T-cell (primary cell): ENCODE data around the gene QSER1. TPM values are rescaled to one million over a fixed set of nuclear protein-coding genes. Genes with fewer than 3 reads are reported as not detected.
"Not testable (repeated sequence)": the region's sequence is repeated elsewhere in the genome, so short reads cannot be mapped to it uniquely, and the experiment has no call there.

ENCODE experiments used
- ATAC-seq, 4 experiments: fragments of 200-7000 bp in 3 of 4; fragments of 150-1000 bp in 1 of 4; cut with Tn5 transposase; replicated peaks in 1 of 4; 1 replicate in 3 of 4; 2 replicates in 1 of 4; pipeline ENCODE4 v1.10.0; 2021; ENCODE audit warnings: moderate library complexity in 3 of 4, mild to moderate bottlenecking in 2 of 4, moderate number of reproducible peaks in 1 of 4
- CTCF ChIA-PET, 2 donors: fragments of 300-600 bp; sonication (Branson Sonifier 250); formaldehyde crosslinking; loops; one replicate each; lab custom pipeline; 2022; ENCODE audit warnings: antibody characterized with exemption in 2 of 2; lab: Charles Lee
- POLR2A ChIA-PET, 2 donors: fragments of 300-600 bp; sonication (Branson Sonifier 250); formaldehyde crosslinking; loops; one replicate each; lab custom pipeline; 2022; ENCODE audit warnings: antibody characterized with exemption in 2 of 2; lab: Charles Lee
- DNase-seq, 35 experiments: peaks; one replicate each; pipeline versions ENCODE4 v3.0.0 to v3.0.0-alpha.2; 2013 to 2023
- H3K27ac ChIP-seq: one replicate; pipeline ENCODE4 v1.5.1; 2013; ENCODE audit warnings: low read length
- H3K27me3 ChIP-seq, 2 experiments: replicated peaks in 1 of 2; 1 replicate in 1 of 2; 2 replicates in 1 of 2; pipeline versions ENCODE4 v1.6.1 to v1.7.0; 2013; ENCODE audit warnings: low read length in 1 of 2, mixed read lengths in 1 of 2; ENCODE audit not compliant: control insufficient read depth in 2 of 2, insufficient read depth in 2 of 2; ENCODE audit errors: extremely low read depth in 1 of 2
- H3K36me3 ChIP-seq, 2 donors: 1 replicate in 1 of 2; 2 replicates in 1 of 2; pipeline versions ENCODE4 v1.6.1 to v1.7.0; 2013; ENCODE audit warnings: low read length in 1 of 2; ENCODE audit not compliant: control insufficient read depth in 2 of 2, insufficient read depth in 1 of 2; ENCODE audit errors: extremely low read depth in 1 of 2
- H3K4me1 ChIP-seq, 2 experiments: 1 replicate in 1 of 2; 2 replicates in 1 of 2; pipeline versions ENCODE4 v1.6.1 to v1.7.0; 2013; ENCODE audit warnings: low read length in 2 of 2, mixed read lengths in 1 of 2; ENCODE audit not compliant: insufficient read depth in 2 of 2, control insufficient read depth in 1 of 2; ENCODE audit errors: extremely low read depth in 1 of 2
- H3K4me3 ChIP-seq, 2 donors: 1 replicate in 1 of 2; 2 replicates in 1 of 2; pipeline versions ENCODE4 v1.5.1 to v1.7.0; 2013; ENCODE audit warnings: mild to moderate bottlenecking in 2 of 2, low read length in 1 of 2, moderate library complexity in 1 of 2; ENCODE audit not compliant: control insufficient read depth in 1 of 2; ENCODE audit errors: extremely low read depth in 1 of 2
- H3K9me3 ChIP-seq: 2 replicates; pipeline ENCODE4 v1.7.0; 2013
- H3K27ac Mint-ChIP-seq, 2 donors: one replicate each; pipeline ENCODE4 v1.8.0; 2020 to 2021; ENCODE audit warnings: mild to moderate bottlenecking in 2 of 2, mixed read lengths in 2 of 2
- H3K27me3 Mint-ChIP-seq, 2 donors: one replicate each; pipeline ENCODE4 v1.8.0; 2021 to 2022; ENCODE audit warnings: mixed read lengths in 2 of 2
- H3K36me3 Mint-ChIP-seq: one replicate; pipeline ENCODE4 v1.8.0; 2021; ENCODE audit warnings: mixed read lengths
- H3K4me1 Mint-ChIP-seq, 3 donors: one replicate each; pipeline ENCODE4 v1.8.0; 2020 to 2022; ENCODE audit warnings: mixed read lengths in 3 of 3, mild to moderate bottlenecking in 1 of 3
- H3K4me3 Mint-ChIP-seq, 3 donors: one replicate each; pipeline ENCODE4 v1.8.0; 2020 to 2022; ENCODE audit warnings: mild to moderate bottlenecking in 3 of 3, mixed read lengths in 3 of 3, moderate library complexity in 3 of 3
- H3K9me3 Mint-ChIP-seq, 3 donors: one replicate each; pipeline ENCODE4 v1.8.0; 2020 to 2022; ENCODE audit warnings: mixed read lengths in 3 of 3
- WGBS: methylation state at CpG from one replicate; pipeline ENCODE4 v1.1.5; 2013; ENCODE audit warnings: missing lambda C conversion rate; ENCODE audit not compliant: insufficient coverage; 5-methylcytosine and 5-hydroxymethylcytosine counted together
- total RNA-seq, 35 experiments: library from RNA in 6 of 35; stranded (reverse) in 6 of 35; fragments of 120-200 nt in 1 of 35; gene quantifications; one replicate each; pipeline versions ENCODE4 v1.2.1 to v1.2.4 and lab custom pipeline; 2013 to 2026

QSER1 gene
- total RNA-seq, 5 donors from 2014 or later (not counting 1 experiment from before 2014, with no cell fraction given): 11.9 to 14.1 (median 13.5) TPM

GRCh38 chr11:32855601-32856000 is 37.0 kb upstream of the QSER1 start:
- Mint-ChIP-seq H3K27ac (no peak overlapping the region), H3K9me3 (no peaks in the 10 kb centered on the region), H3K36me3 (no peaks in the 10 kb centered on the region), H3K4me1 (no peaks in the 10 kb centered on the region), H3K4me3 (no peak overlapping the region), H3K27me3 (peaks cover 3 to 11% of the 10 kb centered on the region in 2 donors)
- no peak overlapping the region for H3K27ac ChIP-seq
- no peak overlapping the region for H3K4me3 ChIP-seq
- whole genome bisulfite sequencing: 67% methylated on average over 1 of the region's 2 CpGs
- no peak for ATAC-seq
- H3K9me3 ChIP-seq: no peaks in the 10 kb centered on the region
- no peaks in the 10 kb centered on the region for H3K36me3 ChIP-seq
- ChIA-PET CTCF (interaction anchor here in 1 of 2 donors (0.6 kb wide), 1 partner anchor 310 kb away, joined by 3 read pairs; no protein-coding TSS in a partner anchor), POLR2A (no interaction called here)
- H3K27me3 ChIP-seq: peaks cover 0 to 6% of the 10 kb centered on the region in 2 experiments
- no peak for DNase-seq
- H3K4me1 ChIP-seq: no peaks in the 10 kb centered on the region

GRCh38 chr11:32858731-32859130 is 33.9 kb upstream of the QSER1 start:
- Histone ChIP-seq H3K9me3 (no peaks in the 10 kb centered on the region), H3K4me3 (no peak overlapping the region), H3K4me1 (no peaks in the 10 kb centered on the region), H3K27me3 (peaks cover 0 to 8% of the 10 kb centered on the region in 2 experiments), H3K36me3 (no peaks in the 10 kb centered on the region), H3K27ac (no peak overlapping the region)
- H3K9me3 Mint-ChIP-seq: no peaks in the 10 kb centered on the region
- no peak overlapping the region for H3K4me3 Mint-ChIP-seq
- no peak overlapping the region for H3K27ac Mint-ChIP-seq
- POLR2A ChIA-PET: no interaction called here
- CTCF ChIA-PET: interaction anchor here in 1 of 2 donors (0.5 kb wide), 1 partner anchor 12 kb away, joined by 3 read pairs; no protein-coding TSS in a partner anchor
- no peaks in the 10 kb centered on the region for H3K4me1 Mint-ChIP-seq
- peaks cover 7 to 17% of the 10 kb centered on the region in 2 donors for H3K27me3 Mint-ChIP-seq
- no CpG with 5 or more reads among the region's 1 CpG for WGBS
- no peak for ATAC-seq
- H3K36me3 Mint-ChIP-seq: no peaks in the 10 kb centered on the region
- no peak for DNase-seq

GRCh38 chr11:32861850-32862577 is 30.6 kb upstream of the QSER1 start:
- WGBS: 83% methylated on average over 2 of the region's 3 CpGs
- POLR2A ChIA-PET: no interaction called here

GRCh38 chr11:32864555-32864954 is 28.1 kb upstream of the QSER1 start:
- H3K4me1 ChIP-seq: no peaks in the 10 kb centered on the region
- no peak overlapping the region for H3K27ac ChIP-seq
- ChIA-PET CTCF (interaction anchor here in 1 of 2 donors (0.6 kb wide), 1 partner anchor 810 kb away, joined by 4 read pairs; no protein-coding TSS in a partner anchor), POLR2A (no interaction called here)
- H3K36me3 Mint-ChIP-seq: no peaks in the 10 kb centered on the region
- no peak overlapping the region for H3K4me3 ChIP-seq
- no peaks in the 10 kb centered on the region for H3K36me3 ChIP-seq
- no peaks in the 10 kb centered on the region for H3K4me1 Mint-ChIP-seq
- no peak overlapping the region for H3K27ac Mint-ChIP-seq
- H3K4me3 Mint-ChIP-seq: no peak overlapping the region
- peaks cover 0 to 6% (median 2%) of the 10 kb centered on the region in 3 donors for H3K9me3 Mint-ChIP-seq
- peaks cover 15 to 25% of the 10 kb centered on the region in 2 donors for H3K27me3 Mint-ChIP-seq
- DNase-seq (no peak), ATAC-seq (no peak)
- H3K9me3 ChIP-seq: no peaks in the 10 kb centered on the region
- peaks cover 0 to 6% of the 10 kb centered on the region in 2 experiments for H3K27me3 ChIP-seq

More at GRCh38 chr11:32861850-32862577, 30.6 kb upstream of the QSER1 start:
- DNase-seq (no peak), ATAC-seq (no peak)
- H3K27ac ChIP-seq: no peak overlapping the region
- H3K36me3 Mint-ChIP-seq: no peaks in the 10 kb centered on the region
- no peaks in the 10 kb centered on the region for H3K4me1 Mint-ChIP-seq
- no peak overlapping the region for H3K4me3 Mint-ChIP-seq
- H3K9me3 Mint-ChIP-seq: no peaks in the 10 kb centered on the region
- no peak overlapping the region for H3K4me3 ChIP-seq
- H3K36me3 ChIP-seq: no peaks in the 10 kb centered on the region
- CTCF ChIA-PET: no interaction called here
- no peaks in the 10 kb centered on the region for H3K9me3 ChIP-seq
- peaks cover 0 to 9% of the 10 kb centered on the region in 2 experiments for H3K27me3 ChIP-seq
- H3K4me1 ChIP-seq: no peaks in the 10 kb centered on the region
- no peak overlapping the region for H3K27ac Mint-ChIP-seq
- H3K27me3 Mint-ChIP-seq: peaks cover 14 to 28% of the 10 kb centered on the region in 2 donors

GRCh38 chr11:32868752-32869151 is 23.9 kb upstream of the QSER1 start:
- H3K27ac Mint-ChIP-seq, DNase-seq, H3K36me3 Mint-ChIP-seq, H3K9me3 Mint-ChIP-seq, H3K27ac ChIP-seq, POLR2A ChIA-PET, H3K9me3 ChIP-seq, ATAC-seq, H3K4me1 ChIP-seq, H3K4me1 Mint-ChIP-seq, H3K4me3 Mint-ChIP-seq, H3K36me3 ChIP-seq, H3K4me3 ChIP-seq, H3K27me3 ChIP-seq: not testable (repeated sequence)
- H3K27me3 Mint-ChIP-seq: peaks cover 10 to 13% of the 10 kb centered on the region in 2 donors
- CTCF ChIA-PET: interaction anchor here in 1 of 2 donors (0.6 kb wide), 1 partner anchor 51 kb away, joined by 3 read pairs; no protein-coding TSS in a partner anchor
- 60% methylated on average over 1 of the region's 4 CpGs for WGBS

GRCh38 chr11:32870676-32871075 is 21.9 kb upstream of the QSER1 start:
- WGBS: 56% methylated on average over 2 of the region's 2 CpGs
- Mint-ChIP-seq H3K27ac (no peak overlapping the region), H3K36me3 (no peaks in the 10 kb centered on the region), H3K4me1 (no peaks in the 10 kb centered on the region), H3K4me3 (no peak overlapping the region), H3K27me3 (peaks cover 9 to 13% of the 10 kb centered on the region in 2 donors), H3K9me3 (peaks cover 0 to 7% (median 6%) of the 10 kb centered on the region in 3 donors)
- DNase-seq: peak in 21 of 35 experiments; percentile 4 to 44 (median 18)
- H3K36me3 ChIP-seq: no peaks in the 10 kb centered on the region
- no peaks in the 10 kb centered on the region for H3K4me1 ChIP-seq
- CTCF ChIA-PET: no interaction called here
- ATAC-seq: peak in 2 of 4 experiments; percentile 36 to 44
- no peak overlapping the region for H3K27ac ChIP-seq
- H3K9me3 ChIP-seq: no peaks in the 10 kb centered on the region
- no peak overlapping the region for H3K4me3 ChIP-seq
- POLR2A ChIA-PET: interaction anchor here in 1 of 2 donors (0.6 to 0.7 kb wide), 2 partner anchors 152 to 312 kb away, joined by 3 to 5 read pairs; no protein-coding TSS in a partner anchor
- H3K27me3 ChIP-seq: no peaks in the 10 kb centered on the region
